ENCODE measurements around the gene MCM9. TPM values are rescaled to one million over a fixed set of nuclear protein-coding genes. Genes with fewer than 3 reads are reported as not detected.

The MCM9 gene
- total and polyA plus RNA-seq, 8 donors: 0.29 to 85.7 (median 8.2) TPM

GRCh38 chr6:118844915-118845314, 90.0 kb downstream of the MCM9 start:
- TF ChIP-seq EP300 (IDR thresholded peaks at IDR 0.05): no peak
- TF ChIP-seq CTCF (IDR thresholded peaks at IDR 0.05): no peak
- WGBS, 5 donors: 82 to 90% (median 88%) methylated on average over 3 of the region's 3 CpGs

GRCh38 chr6:118843685-118844390, 91.1 kb downstream of the MCM9 start:
- Histone ChIP-seq H3K27ac (no peak overlapping the region), H3K4me3 (no peak overlapping the region), H3K27me3 (no peaks in the 10 kb centered on the region), H3K9me3 (no peaks in the 10 kb centered on the region), H3K36me3 (no peaks in the 10 kb centered on the region), H3K4me1 (peaks cover 0 to 10% (median 3%) of the 10 kb centered on the region in 4 donors)
- TF ChIP-seq EP300 (IDR thresholded peaks at IDR 0.05) (no peak), POLR2A (IDR thresholded peaks at IDR 0.05) (no peak), POLR2AphosphoS5 (IDR thresholded peaks at IDR 0.05) (no peak), CTCF (IDR thresholded peaks at IDR 0.05) (no peak)
- DNase-seq: no peak
- WGBS, 5 donors: 81 to 90% (median 88%) methylated on average over 4 of the region's 4 CpGs
- intact Hi-C loops (cut with DNase I; ENCODE audit: low total_unique reads): no loop called here

More at GRCh38 chr6:118844915-118845314, 90.0 kb downstream of the MCM9 start:
- intact Hi-C loops (cut with DNase I; ENCODE audit: low total_unique reads): no loop called here
- no peaks in the 10 kb centered on the region for H3K36me3 ChIP-seq
- DNase-seq: no peak
- H3K4me3 ChIP-seq: no peak overlapping the region
- H3K9me3 ChIP-seq: no peaks in the 10 kb centered on the region
- H3K4me1 ChIP-seq: peaks cover 0 to 10% (median 3%) of the 10 kb centered on the region in 4 donors
- no peak overlapping the region for H3K27ac ChIP-seq
- no peaks in the 10 kb centered on the region for H3K27me3 ChIP-seq

GRCh38 chr6:118830691-118831090, 104.3 kb downstream of the MCM9 start:
- no peak overlapping the region for H3K27ac ChIP-seq
- 43 to 83% (median 58%) methylated on average over 2 of the region's 2 CpGs for WGBS, 5 donors
- H3K4me1 ChIP-seq: no peaks in the 10 kb centered on the region
- intact Hi-C loops (cut with DNase I; ENCODE audit: low total_unique reads): no loop called here
- peaks cover 0 to 9% (median 0%) of the 10 kb centered on the region in 4 donors for H3K9me3 ChIP-seq
- H3K27me3 ChIP-seq: no peaks in the 10 kb centered on the region
- no peak overlapping the region for H3K4me3 ChIP-seq
- no peak for DNase-seq
- H3K36me3 ChIP-seq: peaks cover 5 to 38% (median 34%) of the 10 kb centered on the region in 4 donors
- no peak for TF ChIP-seq EP300 (IDR thresholded peaks at IDR 0.05)
- TF ChIP-seq POLR2A (IDR thresholded peaks at IDR 0.05): no peak
- TF ChIP-seq POLR2AphosphoS5 (IDR thresholded peaks at IDR 0.05): no peak
- no peak for TF ChIP-seq CTCF (IDR thresholded peaks at IDR 0.05)

DNA sequence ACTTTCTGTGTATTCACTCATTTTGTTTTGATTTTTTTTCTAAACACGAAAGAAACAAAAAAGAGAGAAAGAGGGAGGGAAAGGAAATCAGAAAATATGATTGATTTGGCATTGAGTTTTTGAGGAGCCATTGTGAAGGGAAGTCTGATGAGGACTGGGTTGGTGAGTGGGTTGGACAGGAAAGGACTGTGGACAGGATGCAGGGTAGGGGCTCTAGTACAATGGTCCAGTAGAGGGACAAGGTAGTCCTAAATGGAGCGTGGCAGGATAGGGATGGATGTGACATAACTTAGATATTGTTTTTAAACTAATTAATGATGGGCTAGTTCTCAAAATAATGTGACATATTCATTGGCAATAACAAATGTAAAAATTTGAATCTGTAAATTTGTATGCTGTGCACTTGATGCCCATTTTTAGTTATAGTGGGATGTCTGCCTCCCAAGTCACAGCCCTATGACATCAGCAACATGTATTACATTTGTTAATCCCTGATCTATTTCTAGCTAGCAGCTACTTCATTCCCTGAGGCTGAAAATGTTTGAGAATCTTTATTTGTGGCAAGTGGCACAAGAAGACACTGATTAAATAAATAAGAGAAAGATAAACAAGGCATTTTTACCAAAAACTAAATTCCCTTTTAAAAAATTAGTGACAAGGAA, 105.0 kb downstream of the MCM9 start:
- H3K36me3 ChIP-seq: peaks cover 5 to 45% (median 41%) of the 10 kb centered on the region in 4 donors
- DNase-seq: no peak
- H3K27ac ChIP-seq: no peak overlapping the region
- TF ChIP-seq POLR2A (IDR thresholded peaks at IDR 0.05) (no peak), CTCF (IDR thresholded peaks at IDR 0.05) (no peak), EP300 (IDR thresholded peaks at IDR 0.05) (no peak)
- intact Hi-C loops (cut with DNase I; ENCODE audit: low total_unique reads): no loop called here
- no peaks in the 10 kb centered on the region for H3K27me3 ChIP-seq
- WGBS, 5 donors: 76 to 90% (median 79%) methylated on average over 2 of the region's 2 CpGs
- no peak overlapping the region for H3K4me3 ChIP-seq
- no peaks in the 10 kb centered on the region for H3K4me1 ChIP-seq
- peaks cover 0 to 1% (median 0%) of the 10 kb centered on the region in 4 donors for H3K9me3 ChIP-seq
